GM12875 (cell line): ENCODE data around the gene C9orf40.

Source experiments
- H3K4me3 ChIP-seq: one replicate; pipeline ENCODE4 v1.5.1; 2011; ENCODE audit warnings: low read depth, low read length, control low read depth
- TF ChIP-seq, protein P1 (sequence below): IDR thresholded peaks from 2 replicates; pipeline ENCODE4 v1.5.1; 2011; ENCODE audit warnings: low read depth, mild to moderate bottlenecking, control low read depth, inconsistent platforms, low read length, moderate library complexity, borderline replicate concordance; ENCODE audit not compliant: insufficient read depth

C9orf40 gene

DNA sequence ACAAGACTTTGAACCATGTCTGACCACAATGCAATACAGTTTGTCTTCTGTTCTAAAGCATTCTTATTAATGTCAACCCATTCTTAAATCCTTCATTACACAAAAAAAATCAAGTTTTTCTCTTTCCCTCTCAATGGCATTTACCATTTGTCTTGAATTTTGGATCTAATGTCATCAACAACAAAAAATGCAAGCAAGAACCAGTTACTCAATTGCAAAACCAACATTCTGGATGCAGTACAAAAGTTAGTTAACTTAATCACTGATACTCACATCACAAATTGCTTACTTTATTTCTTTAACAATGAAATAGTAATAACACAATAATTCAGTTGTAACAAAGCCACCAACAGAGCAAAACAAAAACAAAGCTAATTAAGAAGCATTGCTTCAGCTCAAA lies 6.0 kb downstream of the C9orf40 start:
- H3K4me3 ChIP-seq, result no peak overlapping the region
- TF ChIP-seq, protein P1, sequence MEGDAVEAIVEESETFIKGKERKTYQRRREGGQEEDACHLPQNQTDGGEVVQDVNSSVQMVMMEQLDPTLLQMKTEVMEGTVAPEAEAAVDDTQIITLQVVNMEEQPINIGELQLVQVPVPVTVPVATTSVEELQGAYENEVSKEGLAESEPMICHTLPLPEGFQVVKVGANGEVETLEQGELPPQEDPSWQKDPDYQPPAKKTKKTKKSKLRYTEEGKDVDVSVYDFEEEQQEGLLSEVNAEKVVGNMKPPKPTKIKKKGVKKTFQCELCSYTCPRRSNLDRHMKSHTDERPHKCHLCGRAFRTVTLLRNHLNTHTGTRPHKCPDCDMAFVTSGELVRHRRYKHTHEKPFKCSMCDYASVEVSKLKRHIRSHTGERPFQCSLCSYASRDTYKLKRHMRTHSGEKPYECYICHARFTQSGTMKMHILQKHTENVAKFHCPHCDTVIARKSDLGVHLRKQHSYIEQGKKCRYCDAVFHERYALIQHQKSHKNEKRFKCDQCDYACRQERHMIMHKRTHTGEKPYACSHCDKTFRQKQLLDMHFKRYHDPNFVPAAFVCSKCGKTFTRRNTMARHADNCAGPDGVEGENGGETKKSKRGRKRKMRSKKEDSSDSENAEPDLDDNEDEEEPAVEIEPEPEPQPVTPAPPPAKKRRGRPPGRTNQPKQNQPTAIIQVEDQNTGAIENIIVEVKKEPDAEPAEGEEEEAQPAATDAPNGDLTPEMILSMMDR, result no peak

DNA sequence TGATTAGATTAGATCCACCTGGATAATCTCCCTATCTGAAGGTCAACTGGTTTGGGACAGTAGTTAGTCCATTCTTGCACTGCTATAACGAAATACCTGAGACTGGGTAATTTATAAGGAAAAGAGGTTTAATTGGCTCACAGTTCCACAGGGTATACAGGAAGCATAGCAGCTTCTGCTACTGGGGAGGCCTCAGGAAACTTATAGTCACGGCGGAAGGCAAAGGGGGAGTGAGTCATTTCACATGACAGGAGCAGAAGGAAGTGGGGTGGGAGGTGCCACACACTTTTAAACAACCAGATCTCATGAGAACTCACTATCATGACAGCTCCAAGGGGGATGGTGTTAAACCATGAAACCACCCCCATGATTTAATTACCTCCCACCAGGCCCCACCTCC lies 9.9 kb downstream of the C9orf40 start:
- TF ChIP-seq, protein P1, result no peak
- H3K4me3 ChIP-seq, result no peak overlapping the region

DNA sequence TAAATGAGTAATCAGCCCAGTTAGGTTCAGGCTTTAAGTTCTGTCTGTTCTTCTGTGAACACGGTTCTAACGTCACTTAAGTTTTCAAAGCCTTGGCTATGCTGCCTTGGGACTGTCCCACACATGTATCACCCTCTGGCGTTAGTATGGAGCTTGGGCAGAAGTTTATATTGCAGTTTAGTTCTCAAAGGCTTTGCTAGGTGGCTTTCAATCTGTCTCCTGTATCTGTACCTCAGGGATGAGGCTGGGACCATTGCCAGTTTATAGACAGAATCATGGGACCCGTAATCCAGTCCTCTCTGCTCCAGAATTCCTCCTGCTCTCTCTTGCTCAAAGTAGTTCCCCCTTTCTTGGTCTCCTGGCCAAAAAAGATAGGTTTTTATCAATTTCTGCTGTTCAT lies 12.1 kb downstream of the C9orf40 start:
- TF ChIP-seq, protein P1, result no peak
- no peak overlapping the region for H3K4me3 ChIP-seq

DNA sequence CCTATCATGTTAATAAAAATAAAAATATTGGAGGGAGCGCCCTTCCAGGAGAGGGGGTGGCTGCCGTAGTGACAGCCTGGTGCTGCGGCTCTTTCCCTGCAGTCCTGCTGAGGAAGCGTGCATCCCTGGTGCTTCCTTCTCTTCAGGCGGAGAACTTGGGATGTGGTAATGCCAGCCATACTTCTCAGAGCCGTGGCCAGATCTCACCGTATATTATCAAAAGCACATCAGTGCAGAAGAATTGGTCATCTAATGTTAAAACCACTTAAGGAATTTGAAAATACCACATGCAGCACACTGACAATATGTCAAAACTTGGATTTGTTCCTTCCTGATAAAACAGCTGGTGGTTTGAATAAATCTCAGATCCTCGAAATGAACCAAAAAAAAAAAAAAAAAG lies 17.7 kb downstream of the C9orf40 start:
- no peak overlapping the region for H3K4me3 ChIP-seq
- TF ChIP-seq, protein P1, result no peak

DNA sequence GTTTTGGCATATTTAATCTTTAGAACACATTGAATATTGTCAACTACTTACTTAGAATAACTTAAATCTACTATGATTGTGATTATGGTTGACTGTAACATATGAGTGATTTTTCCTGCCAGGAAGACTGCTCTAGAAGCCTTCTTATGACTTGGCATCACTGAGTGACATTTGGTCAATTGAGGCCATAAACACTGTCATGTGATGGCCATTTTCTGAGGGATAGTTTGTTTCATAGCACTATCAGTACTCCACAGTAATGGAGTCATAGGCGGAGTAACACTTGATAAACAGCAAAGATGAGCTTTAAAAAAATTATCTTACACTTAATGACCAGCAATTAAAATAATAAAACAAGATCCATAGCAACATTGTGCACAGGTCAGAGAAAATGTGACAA lies 31.0 kb downstream of the C9orf40 start:
- no peak overlapping the region for H3K4me3 ChIP-seq
- TF ChIP-seq, protein P1, result no peak

DNA sequence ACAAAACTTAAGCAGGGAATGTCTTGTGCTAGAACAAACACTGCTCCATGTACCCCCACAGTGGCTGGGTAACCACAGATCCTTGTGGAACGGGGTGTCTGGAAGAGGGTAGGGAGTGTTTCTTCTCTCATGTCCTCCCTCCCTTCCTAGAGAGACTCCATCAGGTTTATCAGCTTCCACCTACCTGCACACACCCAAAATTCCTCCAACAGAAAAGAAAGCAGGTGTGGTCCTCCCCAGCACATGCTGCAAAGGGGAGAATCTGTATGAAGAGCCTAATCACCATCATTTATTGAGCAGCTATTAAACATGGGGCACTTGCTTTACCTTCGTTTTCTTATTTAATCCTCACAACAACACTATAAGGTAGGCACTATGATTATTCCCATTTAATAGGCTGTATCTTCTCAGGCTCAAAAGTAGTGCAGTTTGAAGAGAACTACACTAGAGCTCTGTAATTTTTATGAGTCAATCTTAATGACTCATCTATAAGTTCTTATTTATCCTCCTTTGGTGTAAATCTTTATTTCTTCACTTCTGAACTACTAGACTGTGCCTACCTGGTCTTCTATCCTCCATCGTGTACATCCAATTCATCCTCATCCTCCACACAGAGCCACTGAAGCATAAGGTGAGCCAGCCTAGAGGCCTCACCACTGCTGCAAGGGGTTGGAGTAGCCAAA lies 31.6 kb downstream of the C9orf40 start:
- TF ChIP-seq, protein P1, result no peak
- H3K4me3 ChIP-seq, result no peak overlapping the region

DNA sequence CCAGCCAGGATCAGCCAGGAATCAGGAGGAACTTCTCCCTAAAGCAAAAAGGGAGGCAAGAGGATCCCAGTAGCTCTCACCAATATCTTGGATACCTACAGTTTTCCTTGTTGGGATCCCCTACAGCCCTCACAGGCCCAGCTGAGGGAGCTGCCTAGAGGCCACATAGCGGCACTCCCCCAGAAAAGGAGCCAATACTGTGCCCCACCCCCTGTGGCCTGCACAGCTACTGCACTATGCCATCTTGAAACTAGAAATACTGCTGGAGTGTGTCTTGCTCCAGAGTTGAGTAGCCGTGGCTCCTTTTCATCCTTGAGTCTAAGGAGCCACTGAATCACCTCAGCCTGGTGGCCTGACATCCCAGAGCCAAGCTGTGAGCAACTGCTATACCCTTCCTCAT lies 42.7 kb downstream of the C9orf40 start:
- no peak overlapping the region for H3K4me3 ChIP-seq
- TF ChIP-seq, protein P1, result no peak
